Activated T-cell treated with anti-CD3 and anti-CD28 coated beads for 24 hours (primary cell): ENCODE results near the gene PRR14L.
"Not testable (repeated sequence)": the region's sequence is repeated elsewhere in the genome, so short reads cannot be mapped to it uniquely, and the experiment has no call there.

ENCODE experiments used
- DNase-seq: peaks from one replicate; pipeline ENCODE4 v3.0.0-alpha.2; 2020; ENCODE audit warnings: low read depth

Gene PRR14L

GRCh38 chr22:31740314-31740713, 9.6 kb downstream of the PRR14L start:
- not testable (repeated sequence) for DNase-seq

DNA sequence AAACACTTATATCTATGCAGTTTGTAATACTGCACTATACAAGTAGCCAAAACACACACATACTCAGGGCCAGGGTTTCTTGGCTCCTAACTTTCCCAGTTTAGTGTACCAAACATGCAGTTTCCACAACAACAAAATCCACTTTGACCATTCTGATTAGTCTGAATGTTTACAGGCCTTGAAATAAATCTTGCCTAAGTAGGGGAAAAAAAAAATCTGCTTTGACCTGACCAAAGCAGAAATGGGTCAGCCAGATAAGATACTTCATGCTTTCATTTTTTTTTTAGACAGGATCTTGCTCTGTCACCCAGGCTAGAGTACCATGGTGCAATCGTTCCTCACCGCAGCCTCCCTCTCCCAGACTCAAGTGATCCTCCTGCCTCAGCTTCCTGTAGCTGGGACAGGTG, 10.1 kb downstream of the PRR14L start:
- no peak for DNase-seq

GRCh38 chr22:31738566-31738965, 11.4 kb downstream of the PRR14L start:
- DNase-seq = no peak

- DNase-seq = no peak
Observed at GRCh38 chr22:31737932-31738331, 12.0 kb downstream of the PRR14L start.

DNA sequence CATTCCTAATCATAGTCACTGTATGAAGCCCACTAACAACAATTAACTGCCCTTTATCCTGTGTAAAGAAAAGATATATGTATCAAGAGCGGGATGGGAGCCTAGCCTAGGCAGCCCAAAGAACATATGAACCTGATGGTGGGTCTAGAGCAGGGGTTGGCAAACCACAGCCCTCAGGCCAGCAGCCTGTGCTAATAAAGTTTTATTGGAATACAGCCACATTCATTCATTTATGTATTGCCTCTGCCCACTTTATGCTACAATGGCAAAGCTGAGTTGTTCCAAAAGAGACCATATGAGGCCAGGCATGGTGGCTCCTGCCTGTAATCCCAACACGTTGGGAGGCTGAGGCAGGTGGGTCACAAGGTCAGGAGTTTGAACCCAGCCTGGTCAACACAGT, 13.5 kb downstream of the PRR14L start:
- no peak for DNase-seq

GRCh38 chr22:31734512-31734911, 15.4 kb downstream of the PRR14L start:
- no peak for DNase-seq

- no peak for DNase-seq
Observed at GRCh38 chr22:31733580-31734079, 16.3 kb downstream of the PRR14L start.

GRCh38 chr22:31732089-31732829, 17.7 kb downstream of the PRR14L start:
- no peak for DNase-seq

GRCh38 chr22:31730344-31730711, 19.6 kb downstream of the PRR14L start:
- no peak for DNase-seq

- DNase-seq = no peak
Observed at GRCh38 chr22:31728857-31729256, 21.1 kb downstream of the PRR14L start.

DNA sequence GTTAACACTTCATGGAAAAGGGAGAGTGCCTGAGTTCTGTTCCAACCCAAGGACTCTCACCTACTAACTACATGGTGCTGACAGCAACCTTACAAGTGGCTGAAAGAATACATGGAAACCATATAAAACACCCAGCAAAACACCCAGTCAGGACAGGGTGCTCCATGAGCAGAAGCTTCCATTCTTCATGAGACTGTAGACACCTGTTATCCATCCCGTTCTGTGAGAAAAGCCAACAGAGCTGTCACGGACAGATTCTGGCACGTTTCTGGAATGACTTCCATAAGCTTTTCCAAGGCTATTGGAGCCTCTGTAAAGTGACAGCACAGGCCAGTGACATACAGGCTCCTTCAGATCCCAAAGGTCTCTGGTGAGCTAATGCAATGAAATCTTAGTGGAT, 23.2 kb downstream of the PRR14L start:
- no peak for DNase-seq

DNA sequence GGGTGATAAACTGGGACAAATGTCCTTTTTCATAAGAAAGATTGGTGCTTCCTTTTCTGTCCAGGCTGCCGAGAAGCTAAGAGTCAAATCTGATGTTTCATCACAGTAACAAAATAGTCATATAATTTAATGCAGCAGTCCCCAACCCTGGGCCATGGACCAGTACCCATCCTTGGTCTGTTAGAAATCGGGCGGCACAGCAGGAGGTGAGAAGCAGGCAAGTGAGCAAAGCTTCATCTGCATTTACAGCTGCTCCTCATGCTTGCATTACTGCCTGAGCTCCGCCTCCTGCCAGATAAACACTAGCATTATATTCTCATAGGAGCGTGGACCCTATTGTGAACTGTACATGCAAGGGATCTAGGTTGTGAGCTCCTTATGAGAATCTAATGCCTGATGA, 26.2 kb downstream of the PRR14L start:
- no peak for DNase-seq

DNA sequence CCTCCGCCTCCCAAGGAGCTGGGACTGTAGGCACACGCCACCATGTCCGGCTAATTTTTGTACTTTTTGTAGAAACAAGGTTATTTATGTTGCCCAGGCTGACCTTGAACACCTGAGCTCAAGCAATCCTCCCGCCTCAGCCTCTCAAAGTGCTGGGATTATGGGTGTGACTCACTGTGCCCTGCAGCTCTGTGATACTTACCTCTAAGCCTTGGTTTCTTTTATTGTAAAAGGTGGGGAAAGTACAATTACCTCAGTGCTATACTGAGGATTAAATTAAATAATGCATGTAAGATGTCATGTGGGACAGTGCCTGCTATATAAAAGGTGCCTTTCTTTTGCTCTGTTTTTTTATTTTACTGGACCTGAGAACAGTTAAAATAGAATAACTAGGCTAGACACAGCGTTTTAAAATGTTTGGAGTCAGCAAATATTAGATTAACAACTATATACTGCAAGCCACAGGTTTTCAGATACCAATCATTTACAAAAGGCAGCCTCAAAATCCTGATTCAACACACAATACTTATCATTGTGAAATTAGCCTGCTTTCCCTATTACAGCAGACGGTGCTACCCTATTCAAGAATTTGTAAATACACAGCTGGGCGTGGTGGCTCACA, 30.0 kb downstream of the PRR14L start:
- DNase-seq = no peak

- no peak for DNase-seq
Observed at GRCh38 chr22:31715147-31715778, 34.7 kb downstream of the PRR14L start.

- not testable (repeated sequence) for DNase-seq
Observed at GRCh38 chr22:31711226-31711625, 38.7 kb downstream of the PRR14L start.

GRCh38 chr22:31707519-31707918, 42.4 kb downstream of the PRR14L start:
- no peak for DNase-seq

- no peak for DNase-seq
Observed at GRCh38 chr22:31695423-31695822, 54.5 kb downstream of the PRR14L start.

GRCh38 chr22:31694046-31694445, 55.9 kb downstream of the PRR14L start:
- not testable (repeated sequence) for DNase-seq

DNA sequence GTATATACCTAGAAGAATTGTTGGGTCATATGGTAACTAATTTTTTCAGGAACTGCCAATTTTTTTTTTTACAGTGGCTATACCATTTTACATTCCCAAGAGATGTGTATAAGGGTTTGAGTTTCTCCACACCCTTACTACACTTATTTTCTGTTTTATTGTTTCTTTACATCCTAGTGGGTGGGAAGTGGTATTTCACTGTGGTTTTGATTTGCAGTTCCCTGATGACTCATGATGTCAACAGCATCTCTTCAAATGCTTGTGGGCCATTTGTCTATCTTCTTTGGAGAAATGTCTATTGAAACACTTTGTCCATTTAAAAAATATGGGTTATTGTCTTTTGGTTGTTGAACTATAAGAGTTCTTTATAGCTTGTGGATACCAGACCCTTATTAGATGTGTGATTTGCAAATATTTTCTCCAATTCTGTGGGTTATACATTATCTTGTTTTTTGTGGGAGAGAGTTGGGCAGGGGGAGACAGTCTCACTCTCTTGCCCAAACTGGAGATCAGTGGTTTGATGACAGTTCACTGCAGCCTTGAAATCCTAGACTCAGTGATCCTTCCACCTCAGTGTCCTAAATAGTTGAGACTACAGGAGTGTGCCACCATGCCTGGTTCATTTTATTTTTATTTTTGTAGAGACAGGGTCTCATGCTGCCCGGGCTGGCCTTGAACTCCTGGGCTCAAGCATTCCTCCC, 57.6 kb downstream of the PRR14L start:
- no peak for DNase-seq

GRCh38 chr22:31691408-31691807, 58.5 kb downstream of the PRR14L start:
- DNase-seq = no peak

- no peak for DNase-seq
Observed at GRCh38 chr22:31683181-31684105, 66.5 kb downstream of the PRR14L start.
